ENCODE results near the gene FAM53B.

Gene FAM53B

GRCh38 chr10:124738441-124738840 lies 5.7 kb downstream of the FAM53B start:
- no peak for TF ChIP-seq CTCF (conservative IDR thresholded peaks at IDR 0.05; ENCODE audit: low read depth, low read length)
- Histone ChIP-seq H4K20me1 (ENCODE audit: insufficient read depth) (no peaks in the 10 kb centered on the region), H3K4me2 (peak overlapping the region; percentile 95), H3K27ac (peak overlapping the region; percentile 92; the same call in 1 of the 2 replicates), H3K9ac (no peak overlapping the region), H3K4me1 (ENCODE audit: low read depth, poor library complexity, severe bottlenecking) (peaks cover 92% of the 10 kb centered on the region), H3K36me3 (ENCODE audit: insufficient read depth) (no peaks in the 10 kb centered on the region), H3K4me3 (IDR thresholded peaks at IDR 0.05; ENCODE audit: insufficient read depth, low read depth, low read length) (no peak overlapping the region), H3K79me2 (ENCODE audit: insufficient read depth, low read depth) (peaks cover 71% of the 10 kb centered on the region), H2AFZ (ENCODE audit: low read depth) (no peak overlapping the region), H3K27me3 (ENCODE audit: insufficient read depth, low read depth) (no peaks in the 10 kb centered on the region)

GRCh38 chr10:124737708-124738107 lies 6.5 kb downstream of the FAM53B start:
- Histone ChIP-seq H3K27me3 (ENCODE audit: insufficient read depth, low read depth) (no peaks in the 10 kb centered on the region), H3K4me3 (IDR thresholded peaks at IDR 0.05; ENCODE audit: insufficient read depth, low read depth, low read length) (no peak overlapping the region), H3K4me1 (ENCODE audit: low read depth, poor library complexity, severe bottlenecking) (peaks cover 99% of the 10 kb centered on the region), H3K36me3 (ENCODE audit: insufficient read depth) (no peaks in the 10 kb centered on the region), H4K20me1 (ENCODE audit: insufficient read depth) (no peaks in the 10 kb centered on the region), H3K9ac (no peak overlapping the region), H3K4me2 (peak overlapping the region; percentile 95; the same call in 1 of the 2 replicates), H2AFZ (ENCODE audit: low read depth) (no peak overlapping the region), H3K79me2 (ENCODE audit: insufficient read depth, low read depth) (peaks cover 69% of the 10 kb centered on the region), H3K27ac (no peak overlapping the region; the same call in 1 of the 2 replicates)
- TF ChIP-seq CTCF (conservative IDR thresholded peaks at IDR 0.05; ENCODE audit: low read depth, low read length): no peak

- Histone ChIP-seq H3K9ac (no peak overlapping the region), H3K4me3 (IDR thresholded peaks at IDR 0.05; ENCODE audit: insufficient read depth, low read depth, low read length) (no peak overlapping the region)
Measured at GRCh38 chr10:124737221-124737620, 7.0 kb downstream of the FAM53B start.

GRCh38 chr10:124736491-124737136 lies 7.6 kb downstream of the FAM53B start:
- Histone ChIP-seq H2AFZ (ENCODE audit: low read depth) (no peak overlapping the region), H3K79me2 (ENCODE audit: insufficient read depth, low read depth) (peaks cover 63% of the 10 kb centered on the region), H3K36me3 (ENCODE audit: insufficient read depth) (no peaks in the 10 kb centered on the region), H3K27me3 (ENCODE audit: insufficient read depth, low read depth) (no peaks in the 10 kb centered on the region), H3K27ac (no peak overlapping the region; the same call in 1 of the 2 replicates), H4K20me1 (ENCODE audit: insufficient read depth) (no peaks in the 10 kb centered on the region), H3K4me1 (ENCODE audit: low read depth, poor library complexity, severe bottlenecking) (peaks cover 88% of the 10 kb centered on the region), H3K4me2 (peak overlapping the region; percentile 95; the same call in 1 of the 2 replicates), H3K4me3 (IDR thresholded peaks at IDR 0.05; ENCODE audit: insufficient read depth, low read depth, low read length) (no peak overlapping the region), H3K9ac (no peak overlapping the region)
- TF ChIP-seq CTCF (conservative IDR thresholded peaks at IDR 0.05; ENCODE audit: low read depth, low read length): no peak

More at GRCh38 chr10:124737221-124737620, 7.0 kb downstream of the FAM53B start:
- H4K20me1 ChIP-seq (ENCODE audit: insufficient read depth): no peaks in the 10 kb centered on the region
- peak overlapping the region; percentile 95; the same call in 1 of the 2 replicates for H3K4me2 ChIP-seq
- no peak overlapping the region for H2AFZ ChIP-seq (ENCODE audit: low read depth)
- peaks cover 94% of the 10 kb centered on the region for H3K4me1 ChIP-seq (ENCODE audit: low read depth, poor library complexity, severe bottlenecking)
- no peaks in the 10 kb centered on the region for H3K36me3 ChIP-seq (ENCODE audit: insufficient read depth)
- peaks cover 64% of the 10 kb centered on the region for H3K79me2 ChIP-seq (ENCODE audit: insufficient read depth, low read depth)
- no peaks in the 10 kb centered on the region for H3K27me3 ChIP-seq (ENCODE audit: insufficient read depth, low read depth)
- no peak overlapping the region; the same call in 1 of the 2 replicates for H3K27ac ChIP-seq
- no peak for TF ChIP-seq CTCF (conservative IDR thresholded peaks at IDR 0.05; ENCODE audit: low read depth, low read length)
